Activated naive CD4-positive, alpha-beta T cell treated with anti-CD3 and anti-CD28 coated beads, Interleukin-2, amount 50 U/mL, for 16 hours (primary cell): ENCODE data around the gene BATF2.
"Not testable (repeated sequence)": the region's sequence is repeated elsewhere in the genome, so short reads cannot be mapped to it uniquely, and the experiment has no call there.

Experiments
- DNase-seq: peaks from one replicate; pipeline ENCODE4 v3.0.0-alpha.2; 2020

BATF2 gene

GRCh38 chr11:64996710-64997380, at the start of gene BATF2:
Gene BATF2 (minus strand): TSS chr11:64996971. CDS start chr11:64996914, 57 bp downstream.
- DNase-seq: no peak

GRCh38 chr11:65045728-65046127, 49.0 kb upstream of the BATF2 start:
- DNase-seq: no peak

GRCh38 chr11:65045061-65045460, 48.3 kb upstream of the BATF2 start:
- DNase-seq: no peak

- no peak for DNase-seq
Observed at GRCh38 chr11:65043881-65044501, 47.2 kb upstream of the BATF2 start.

GRCh38 chr11:65042891-65043290, 46.1 kb upstream of the BATF2 start:
- no peak for DNase-seq

GRCh38 chr11:65040847-65041622, 44.3 kb upstream of the BATF2 start, which contains the start of gene SAC3D1:
Gene SAC3D1 (plus strand): TSS chr11:65041210. CDS start chr11:65041293, 83 bp downstream.
- peak; percentile 86 for DNase-seq

- DNase-seq: no peak
Observed at GRCh38 chr11:65040520-65040846, 43.7 kb upstream of the BATF2 start.

GRCh38 chr11:65036931-65037330, 40.2 kb upstream of the BATF2 start:
- DNase-seq: no peak

- DNase-seq: no peak
Observed at GRCh38 chr11:65035579-65035978, 38.8 kb upstream of the BATF2 start.

GRCh38 chr11:65034423-65034822, 37.7 kb upstream of the BATF2 start:
- no peak for DNase-seq

GRCh38 chr11:65032216-65032615, 35.4 kb upstream of the BATF2 start:
- DNase-seq: no peak

GRCh38 chr11:65027213-65028067, 30.7 kb upstream of the BATF2 start, which contains the start of gene SNX15:
Gene SNX15 (plus strand): TSS chr11:65027439. CDS start chr11:65027538, 99 bp downstream.
- peak; percentile 86 for DNase-seq

GRCh38 chr11:65026810-65027209, 30.0 kb upstream of the BATF2 start:
- no peak for DNase-seq

- not testable (repeated sequence) for DNase-seq
Observed at GRCh38 chr11:65023502-65023901, 26.7 kb upstream of the BATF2 start.

- DNase-seq: no peak
Observed at GRCh38 chr11:65021509-65021908, 24.7 kb upstream of the BATF2 start.

- no peak for DNase-seq
Observed at GRCh38 chr11:65021003-65021402, 24.2 kb upstream of the BATF2 start.

- no peak for DNase-seq
Observed at GRCh38 chr11:65019824-65020223, 23.1 kb upstream of the BATF2 start.

GRCh38 chr11:65017937-65018336, 21.2 kb upstream of the BATF2 start:
- DNase-seq: no peak

- DNase-seq: no peak
Observed at GRCh38 chr11:65016705-65017104, 19.9 kb upstream of the BATF2 start.

GRCh38 chr11:65014726-65015227, 18.0 kb upstream of the BATF2 start:
- no peak for DNase-seq

- peak; percentile 89 for DNase-seq
Observed at GRCh38 chr11:65013888-65014725, 17.3 kb upstream of the BATF2 start, which contains the start of gene ARL2. Gene ARL2 (plus strand): TSS chr11:65014160. CDS start chr11:65014208, 48 bp downstream.
